ENCODE results near the gene TMEM131. TPM values are rescaled to one million over a fixed set of nuclear protein-coding genes. Genes with fewer than 3 reads are reported as not detected.

Gene TMEM131
- total and polyA plus RNA-seq, 2 of the 8 experiments (the other 6 are each of a cell fraction or from before 2014, with no cell fraction given), result 9.7 to 22.9 TPM

DNA sequence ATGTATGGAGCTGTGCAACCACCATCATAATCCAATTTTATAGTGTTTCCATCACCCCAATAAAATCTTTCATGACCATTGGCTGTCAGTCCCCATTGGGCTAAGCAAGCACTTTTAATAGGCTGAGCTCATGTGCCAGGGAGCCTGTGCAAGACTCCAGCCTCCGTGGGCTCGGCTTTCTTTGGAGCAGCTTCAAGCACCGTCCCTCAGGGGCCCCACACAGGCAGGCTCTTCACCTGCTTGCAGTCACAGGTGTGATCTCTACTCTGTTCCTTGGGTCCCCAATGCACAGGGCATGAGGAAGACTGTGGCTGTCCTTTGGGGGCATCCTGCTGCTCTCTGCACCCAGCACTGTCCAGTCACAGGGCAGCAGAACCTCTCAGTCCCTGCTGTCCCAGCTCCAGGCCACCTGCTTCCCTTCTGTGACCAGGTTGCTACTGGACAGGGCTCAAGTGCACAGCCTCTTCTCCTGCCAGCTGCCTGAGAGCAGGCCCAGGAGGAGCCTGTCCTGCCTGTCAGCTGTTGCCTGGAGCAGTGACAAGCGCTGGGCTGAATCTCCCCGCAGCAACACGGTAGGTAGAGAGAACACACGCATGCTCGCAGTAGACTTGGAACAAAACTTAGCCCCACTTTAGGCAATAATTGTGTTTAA lies 40.7 kb upstream of the TMEM131 start:
- 94% methylated on average over 8 of the region's 8 CpGs; no CpG with 5 or more reads in 1 of the 2 experiments for WGBS, 2 experiments (ENCODE audit: extremely low coverage in 1 of 2, insufficient coverage in 1 of 2, insufficient read length in 1 of 2, insufficient replicate concordance in 2 of 2, low coverage in 1 of 2, low lambda C conversion rate in 2 of 2, missing lambda C conversion rate in 1 of 2)
- H4K8ac ChIP-seq (ENCODE audit: extremely low read depth, insufficient read depth, low read length), result no peak overlapping the region
- no peaks in the 10 kb centered on the region for H3K27me3 ChIP-seq (replicated peaks in 1 of 4; ENCODE audit: control insufficient read depth in 3 of 4, extremely low read depth in 1 of 4, insufficient read depth in 3 of 4, low read length in 3 of 4)
- FAIRE-seq (no peak), DNase-seq (ENCODE audit: low read depth in 1 of 2, low spot score in 2 of 2) (no peak)
- H2AK5ac ChIP-seq (ENCODE audit: low read depth, low read length), result no peak overlapping the region
- H3K23me2 ChIP-seq (ENCODE audit: low read depth, low read length), result no peaks in the 10 kb centered on the region
- no peak overlapping the region for H3K18ac ChIP-seq (ENCODE audit: extremely low read depth, low read length)
- no peak overlapping the region for H2BK20ac ChIP-seq (ENCODE audit: low read length)
- ChIA-PET CTCF (ENCODE audit: partially characterized antibody) (interaction anchor here (0.6 to 4.1 kb wide), 5 partner anchors 11 to 327 kb away, joined by 3 to 13 read pairs (median 4); no protein-coding TSS in a partner anchor), POLR2A (ENCODE audit: partially characterized antibody) (no interaction called here)
- H3K9me3 ChIP-seq (ENCODE audit: insufficient read depth in 2 of 2, low read depth in 1 of 2, low read length in 1 of 2), result no peaks in the 10 kb centered on the region
- H3K4ac ChIP-seq (replicated peaks; ENCODE audit: insufficient read length, low read depth, low read length), result no peak overlapping the region
- H3K79me2 ChIP-seq (ENCODE audit: control insufficient read depth in 1 of 2, insufficient read depth in 2 of 2, low read length in 2 of 2), result no peaks in the 10 kb centered on the region
- H4K20me1 ChIP-seq (replicated peaks in 1 of 2; ENCODE audit: control insufficient read depth in 1 of 2, insufficient read depth in 2 of 2, low read length in 2 of 2), result no peaks in the 10 kb centered on the region
- peak overlapping the region; percentile 66 for H4K91ac ChIP-seq (replicated peaks; ENCODE audit: insufficient read length, low read length)
- H2BK120ac ChIP-seq (replicated peaks; ENCODE audit: low read depth, low read length), result no peak overlapping the region
- H3K56ac ChIP-seq (replicated peaks; ENCODE audit: insufficient read length, low read depth, low read length), result no peak overlapping the region
- H3K23ac ChIP-seq (ENCODE audit: insufficient read length), result no peak overlapping the region
- no peak overlapping the region for H2BK12ac ChIP-seq (ENCODE audit: low read depth, low read length)
- H3K4me2 ChIP-seq (ENCODE audit: insufficient read depth in 1 of 2, low read depth in 2 of 2, low read length in 2 of 2), result no peak overlapping the region
- peak overlapping the region; percentile 46; the same call in 1 of the 2 replicates for H2BK15ac ChIP-seq (ENCODE audit: low read length)
- no peak overlapping the region for H2BK5ac ChIP-seq (ENCODE audit: low read depth, low read length)
- H4K5ac ChIP-seq (ENCODE audit: insufficient read length, low read depth, low read length), result no peak overlapping the region
- H3K14ac ChIP-seq (ENCODE audit: insufficient read length), result no peak overlapping the region
- H3K9ac ChIP-seq (replicated peaks in 1 of 4; ENCODE audit: extremely low read depth in 1 of 4, low read depth in 3 of 4, low read length in 3 of 4), result no peak overlapping the region
- H3K36me3 ChIP-seq (ENCODE audit: control insufficient read depth in 2 of 4, insufficient read depth in 4 of 4, low read length in 3 of 4), result no peaks in the 10 kb centered on the region
- H2AFZ ChIP-seq (ENCODE audit: low read length), result 0 out of 2 replicates have a peak overlapping the region, but pooled peaks have one; percentile 46
- no peaks in the 10 kb centered on the region for H3K79me1 ChIP-seq (ENCODE audit: low read depth, low read length)
- H3K4me1 ChIP-seq (replicated peaks in 1 of 4; ENCODE audit: control insufficient read depth in 3 of 4, insufficient read depth in 4 of 4, low read length in 3 of 4), result peaks cover 0 to 6% (median under 1%) of the 10 kb centered on the region in 4 experiments; a peak in 3 of 7 replicates
- no peak overlapping the region for H3K27ac ChIP-seq (ENCODE audit: low read depth, low read length)
- no peak overlapping the region for H3K4me3 ChIP-seq (ENCODE audit: extremely low read depth in 1 of 4, insufficient read depth in 2 of 4, low read depth in 3 of 4, low read length in 4 of 4)
- TF ChIP-seq SAP30 (IDR thresholded peaks at IDR 0.05; ENCODE audit: insufficient read depth, insufficient replicate concordance, low read length) (no peak), SRF (IDR thresholded peaks at IDR 0.05; ENCODE audit: low read depth, low read length) (no peak), JUND (IDR thresholded peaks at IDR 0.05; ENCODE audit: low read length) (no peak), RAD21 (IDR thresholded peaks at IDR 0.05 in 1 of 2, conservative IDR thresholded peaks at IDR 0.05 in 1 of 2; ENCODE audit: low read depth in 2 of 2, low read length in 2 of 2) (no peak), POU5F1 (IDR thresholded peaks at IDR 0.05; ENCODE audit: low read depth, low read length) (no peak), CTBP2 (IDR thresholded peaks at IDR 0.05; ENCODE audit: borderline replicate concordance, insufficient read depth, insufficient read length, low read length) (no peak), TBP (IDR thresholded peaks at IDR 0.05; ENCODE audit: low read depth, low read length) (no peak), KDM4A (IDR thresholded peaks at IDR 0.05; ENCODE audit: low read depth, low read length, severe bottlenecking) (no peak), KDM5A (IDR thresholded peaks at IDR 0.05; ENCODE audit: low read length) (no peak), ZNF274 (IDR thresholded peaks at IDR 0.05; ENCODE audit: borderline replicate concordance, extremely low read depth, low read length) (no peak), CREB1 (IDR thresholded peaks at IDR 0.05) (no peak)
- TF ChIP-seq, protein P1, sequence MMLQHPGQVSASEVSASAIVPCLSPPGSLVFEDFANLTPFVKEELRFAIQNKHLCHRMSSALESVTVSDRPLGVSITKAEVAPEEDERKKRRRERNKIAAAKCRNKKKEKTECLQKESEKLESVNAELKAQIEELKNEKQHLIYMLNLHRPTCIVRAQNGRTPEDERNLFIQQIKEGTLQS (IDR thresholded peaks at IDR 0.05; ENCODE audit: insufficient read depth, low read depth, low read length), result no peak

Measured in H1 (cell line).